ENCODE measurements around the gene FBXO31.

GRCh38 chr16:87358250-87358649, 25.3 kb downstream of the FBXO31 start:
- TF ChIP-seq CTCF (IDR thresholded peaks at IDR 0.05; ENCODE audit: borderline replicate concordance, extremely low read depth, low read length, poor library complexity, severe bottlenecking) (no peak), EZH2 (IDR thresholded peaks at IDR 0.05; ENCODE audit: borderline replicate concordance, low read depth, low read length, severe bottlenecking) (no peak)
